Breast epithelium (tissue), 3 donors: ENCODE data around the gene PSMB5.

Source experiments
- POLR2A ChIP-seq: fragments of 450-650 bp; IDR thresholded peaks from one replicate; pipeline ENCODE4 v1.6.1; 2016; ENCODE audit warnings: antibody characterized with exemption, mild to moderate bottlenecking, moderate library complexity
- TF ChIP-seq, protein P1 (sequence below), 3 donors: fragments of 450-650 bp; IDR thresholded peaks; one replicate each; pipeline ENCODE4 v1.5.1; 2016 to 2017; ENCODE audit warnings: antibody characterized with exemption in 3 of 3, mild to moderate bottlenecking in 3 of 3, moderate library complexity in 3 of 3

- no peak for TF ChIP-seq POLR2A
- TF ChIP-seq, protein P1, sequence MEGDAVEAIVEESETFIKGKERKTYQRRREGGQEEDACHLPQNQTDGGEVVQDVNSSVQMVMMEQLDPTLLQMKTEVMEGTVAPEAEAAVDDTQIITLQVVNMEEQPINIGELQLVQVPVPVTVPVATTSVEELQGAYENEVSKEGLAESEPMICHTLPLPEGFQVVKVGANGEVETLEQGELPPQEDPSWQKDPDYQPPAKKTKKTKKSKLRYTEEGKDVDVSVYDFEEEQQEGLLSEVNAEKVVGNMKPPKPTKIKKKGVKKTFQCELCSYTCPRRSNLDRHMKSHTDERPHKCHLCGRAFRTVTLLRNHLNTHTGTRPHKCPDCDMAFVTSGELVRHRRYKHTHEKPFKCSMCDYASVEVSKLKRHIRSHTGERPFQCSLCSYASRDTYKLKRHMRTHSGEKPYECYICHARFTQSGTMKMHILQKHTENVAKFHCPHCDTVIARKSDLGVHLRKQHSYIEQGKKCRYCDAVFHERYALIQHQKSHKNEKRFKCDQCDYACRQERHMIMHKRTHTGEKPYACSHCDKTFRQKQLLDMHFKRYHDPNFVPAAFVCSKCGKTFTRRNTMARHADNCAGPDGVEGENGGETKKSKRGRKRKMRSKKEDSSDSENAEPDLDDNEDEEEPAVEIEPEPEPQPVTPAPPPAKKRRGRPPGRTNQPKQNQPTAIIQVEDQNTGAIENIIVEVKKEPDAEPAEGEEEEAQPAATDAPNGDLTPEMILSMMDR (IDR thresholded peaks at IDR 0.05): no peak
Observed at GRCh38 chr14:23066368-23066767, 31.7 kb upstream of the PSMB5 start.
